ENCODE measurements around the gene SSH3. TPM values are rescaled to one million over a fixed set of nuclear protein-coding genes. Genes with fewer than 3 reads are reported as not detected.

Gene SSH3
- total RNA-seq, 1 experiment from 2014 or later = 180 TPM

GRCh38 chr11:67278939-67279588, 24.3 kb upstream of the SSH3 start:
- no peak for DNase-seq (ENCODE audit: low spot score)

DNA sequence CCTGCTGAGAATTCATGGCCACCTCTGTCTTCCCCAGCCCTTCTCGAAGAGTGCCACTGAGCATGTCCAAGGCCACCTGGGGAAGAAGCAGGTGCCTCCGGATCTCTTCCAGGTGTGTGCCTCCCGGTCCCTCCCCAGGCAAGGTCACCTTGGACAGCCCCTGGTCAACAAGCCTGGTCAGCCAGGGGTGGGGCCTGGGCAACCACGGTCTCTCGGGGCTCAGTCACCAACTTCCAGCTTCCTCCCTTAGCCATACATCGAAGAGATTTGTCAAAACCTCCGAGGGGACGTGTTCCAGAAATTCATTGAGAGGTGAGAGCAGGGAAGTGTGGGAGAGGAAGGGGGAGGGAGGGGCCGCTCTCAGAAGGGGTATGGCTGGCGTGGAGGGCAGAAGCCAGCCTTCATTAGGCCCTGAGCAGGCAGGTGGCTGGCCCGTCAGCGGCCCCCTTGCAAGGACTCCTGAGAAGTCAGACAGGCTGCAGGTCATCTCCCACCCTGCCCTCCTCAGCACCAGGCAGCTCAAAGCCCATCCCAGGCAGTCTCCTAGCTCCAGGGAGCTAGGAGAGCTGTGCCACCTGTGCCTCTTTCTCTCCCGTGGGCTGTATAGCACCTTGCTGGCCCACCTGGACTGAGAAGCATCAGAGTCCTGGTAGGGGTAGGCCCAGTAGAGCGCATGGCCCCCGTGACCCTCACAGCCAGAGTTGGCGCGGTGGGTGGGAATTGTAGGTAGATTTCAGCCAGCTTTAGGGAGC, 23.6 kb upstream of the SSH3 start:
- no peak for DNase-seq (ENCODE audit: low spot score)

GRCh38 chr11:67280341-67280787, 23.0 kb upstream of the SSH3 start:
- no peak for DNase-seq (ENCODE audit: low spot score)

DNA sequence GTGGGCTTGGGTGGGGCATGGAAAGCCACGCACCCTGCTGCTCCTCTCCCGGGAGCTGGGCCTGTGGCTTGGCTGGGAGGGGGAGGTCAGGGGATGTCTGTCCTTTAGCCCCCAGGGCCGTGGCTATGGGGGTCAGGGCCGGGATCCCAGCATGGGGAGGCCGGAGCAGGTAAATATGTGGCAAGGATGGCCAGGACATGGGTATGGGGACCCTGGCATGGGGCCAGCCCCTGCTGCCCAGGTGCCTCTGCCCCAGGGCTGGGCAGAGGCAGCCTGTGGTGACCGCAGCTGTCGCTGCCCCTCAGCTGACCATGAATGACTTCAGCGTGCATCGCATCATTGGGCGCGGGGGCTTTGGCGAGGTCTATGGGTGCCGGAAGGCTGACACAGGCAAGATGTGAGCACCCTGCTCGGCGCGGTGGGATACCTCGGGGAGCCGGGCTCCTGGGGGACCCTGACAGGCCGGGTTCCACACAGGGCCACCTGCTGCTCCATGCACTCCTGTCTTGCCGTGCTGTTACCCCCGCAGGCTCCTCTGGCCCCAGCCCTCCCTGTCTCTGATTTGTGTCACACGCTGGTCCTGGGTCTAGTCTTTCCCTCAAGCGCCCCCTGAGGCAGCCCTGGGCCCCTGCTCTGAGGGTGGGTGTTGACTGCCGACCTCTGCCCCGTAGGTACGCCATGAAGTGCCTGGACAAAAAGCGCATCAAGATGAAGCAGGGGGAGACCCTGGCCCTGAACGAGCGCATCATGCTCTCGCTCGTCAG, 22.4 kb upstream of the SSH3 start:
- DNase-seq (ENCODE audit: low spot score) = no peak

- DNase-seq (ENCODE audit: low spot score) = no peak
These were observed 21.7 kb upstream of the SSH3 start for GRCh38 chr11:67281552-67282150.

DNA sequence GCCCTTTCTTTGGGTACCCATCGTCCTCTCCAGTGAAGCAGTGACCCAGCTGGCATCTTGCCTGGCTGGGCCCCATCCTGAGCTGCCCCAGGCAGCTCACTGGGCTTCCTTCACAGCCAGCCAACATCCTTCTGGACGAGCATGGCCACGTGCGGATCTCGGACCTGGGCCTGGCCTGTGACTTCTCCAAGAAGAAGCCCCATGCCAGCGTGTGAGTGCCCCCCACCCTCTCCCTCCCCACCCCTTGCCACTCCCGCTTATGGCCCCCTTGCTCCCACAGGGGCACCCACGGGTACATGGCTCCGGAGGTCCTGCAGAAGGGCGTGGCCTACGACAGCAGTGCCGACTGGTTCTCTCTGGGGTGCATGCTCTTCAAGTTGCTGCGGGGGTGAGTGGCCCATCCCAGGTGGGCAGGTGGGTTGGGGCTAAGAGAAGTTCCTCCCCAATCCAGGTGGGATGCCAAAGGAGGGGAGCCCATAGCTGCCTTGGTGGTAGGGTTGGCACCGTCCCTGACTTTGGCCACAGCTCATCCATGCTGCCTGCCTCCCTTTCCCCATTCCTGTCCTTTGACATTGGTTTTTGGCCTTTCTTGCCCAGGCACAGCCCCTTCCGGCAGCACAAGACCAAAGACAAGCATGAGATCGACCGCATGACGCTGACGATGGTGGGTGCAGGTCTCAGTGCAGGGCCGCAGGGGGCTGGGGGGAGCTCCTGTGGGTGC, 21.0 kb upstream of the SSH3 start:
- DNase-seq (ENCODE audit: low spot score) = no peak

GRCh38 chr11:67282876-67283371, 20.4 kb upstream of the SSH3 start:
- DNase-seq (ENCODE audit: low spot score) = no peak

- no peak for DNase-seq (ENCODE audit: low spot score)
These were observed 19.8 kb upstream of the SSH3 start for GRCh38 chr11:67283481-67283963.

DNA sequence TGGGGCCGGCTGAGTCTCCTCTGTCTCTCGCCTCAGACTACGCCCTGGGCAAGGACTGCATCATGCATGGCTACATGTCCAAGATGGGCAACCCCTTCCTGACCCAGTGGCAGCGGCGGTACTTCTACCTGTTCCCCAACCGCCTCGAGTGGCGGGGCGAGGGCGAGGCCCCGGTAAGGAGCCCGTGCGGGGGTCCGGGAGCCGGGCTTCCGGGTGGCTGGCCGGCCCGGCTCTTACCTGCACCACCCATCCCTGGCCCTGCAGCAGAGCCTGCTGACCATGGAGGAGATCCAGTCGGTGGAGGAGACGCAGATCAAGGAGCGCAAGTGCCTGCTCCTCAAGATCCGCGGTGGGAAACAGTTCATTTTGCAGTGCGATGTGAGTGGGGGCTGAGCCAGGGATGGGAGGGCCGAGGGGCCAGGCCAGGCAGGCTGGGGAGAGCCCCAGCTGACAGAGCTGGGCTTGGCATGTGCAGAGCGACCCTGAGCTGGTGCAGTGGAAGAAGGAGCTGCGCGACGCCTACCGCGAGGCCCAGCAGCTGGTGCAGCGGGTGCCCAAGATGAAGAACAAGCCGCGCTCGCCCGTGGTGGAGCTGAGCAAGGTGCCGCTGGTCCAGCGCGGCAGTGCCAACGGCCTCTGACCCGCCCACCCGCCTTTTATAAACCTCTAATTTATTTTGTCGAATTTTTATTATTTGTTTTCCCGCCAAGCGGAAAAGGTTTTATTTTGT, 18.4 kb upstream of the SSH3 start:
- no peak for DNase-seq (ENCODE audit: low spot score)

- DNase-seq (ENCODE audit: low spot score) = no peak
These were observed 17.5 kb upstream of the SSH3 start for GRCh38 chr11:67285541-67286498.

- peak; percentile 22 for DNase-seq (ENCODE audit: low spot score)
These were observed 16.6 kb upstream of the SSH3 start for GRCh38 chr11:67286621-67287333.

DNA sequence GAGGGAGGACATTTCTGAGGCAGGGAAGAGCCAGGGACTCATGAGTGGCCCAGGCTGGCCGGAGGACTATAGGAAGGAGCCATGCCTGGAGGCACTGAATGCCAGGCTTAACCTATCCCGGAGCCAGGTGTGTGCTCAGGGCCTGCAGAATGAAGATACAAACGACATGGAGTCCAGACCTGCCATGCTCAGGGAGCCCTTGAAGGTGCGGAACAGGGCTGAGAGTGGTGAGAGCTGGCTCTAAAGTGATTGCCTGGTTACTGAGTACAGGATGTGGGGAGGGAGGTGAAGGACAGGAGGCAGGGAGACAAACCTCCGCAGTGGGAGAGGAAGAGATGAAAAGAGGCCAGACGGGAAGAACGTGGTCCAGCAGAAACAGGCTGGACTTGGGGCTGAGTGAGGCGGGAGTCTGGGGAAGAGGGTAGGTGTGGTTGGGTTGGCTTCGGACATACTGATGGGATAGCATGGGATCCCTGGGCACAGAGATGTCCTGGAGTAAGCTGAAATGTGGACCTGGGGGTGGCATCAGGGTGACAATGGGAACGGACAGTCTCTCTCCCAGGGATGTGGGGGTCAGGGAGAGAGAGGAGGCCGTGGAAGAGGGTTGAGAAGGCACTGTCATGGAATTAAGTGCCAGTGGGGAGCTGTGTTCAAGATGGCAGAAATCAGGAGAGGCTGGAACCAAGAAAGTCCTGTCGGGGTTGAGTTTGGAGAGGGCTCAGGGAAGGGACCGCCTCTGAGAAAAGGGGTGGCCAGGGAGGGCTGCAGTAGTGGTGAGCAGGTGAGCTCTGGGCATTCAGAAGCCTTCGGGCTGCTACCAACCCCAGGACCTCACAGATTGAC, 15.8 kb upstream of the SSH3 start:
- peak; percentile 10 for DNase-seq (ENCODE audit: low spot score)

GRCh38 chr11:67288198-67288451, 15.2 kb upstream of the SSH3 start:
- no peak for DNase-seq (ENCODE audit: low spot score)

GRCh38 chr11:67288452-67289225, 14.7 kb upstream of the SSH3 start:
- DNase-seq (ENCODE audit: low spot score) = peak; percentile 91

DNA sequence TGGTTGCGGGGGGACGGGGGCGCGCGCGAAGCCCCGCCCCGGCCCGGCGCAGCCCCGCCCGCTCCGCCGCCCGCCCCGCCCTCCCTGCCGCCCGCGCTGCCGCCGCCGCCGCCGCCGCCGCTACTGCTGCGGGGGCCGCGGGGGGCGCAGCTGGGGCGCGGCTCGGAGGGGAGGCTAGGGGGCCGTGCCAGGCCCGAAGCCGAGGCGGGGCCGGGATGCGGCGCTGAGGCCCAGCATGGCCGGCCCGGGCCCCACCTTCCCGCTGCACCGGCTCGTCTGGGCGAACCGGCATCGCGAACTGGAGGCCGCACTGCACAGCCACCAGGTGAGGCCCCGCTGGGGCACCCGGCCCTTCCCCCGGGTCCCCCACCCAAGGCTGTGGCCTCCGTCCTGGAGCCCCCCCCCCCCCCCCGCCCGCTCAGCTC, 14.1 kb upstream of the SSH3 start, which contains the start of gene ANKRD13D:
Gene ANKRD13D, plus strand, starts transcription at position 78 of the 425 bp plus-strand sequence. Its CDS starts 158 bp downstream, at position 236.
- DNase-seq (ENCODE audit: low spot score) = no peak

DNA sequence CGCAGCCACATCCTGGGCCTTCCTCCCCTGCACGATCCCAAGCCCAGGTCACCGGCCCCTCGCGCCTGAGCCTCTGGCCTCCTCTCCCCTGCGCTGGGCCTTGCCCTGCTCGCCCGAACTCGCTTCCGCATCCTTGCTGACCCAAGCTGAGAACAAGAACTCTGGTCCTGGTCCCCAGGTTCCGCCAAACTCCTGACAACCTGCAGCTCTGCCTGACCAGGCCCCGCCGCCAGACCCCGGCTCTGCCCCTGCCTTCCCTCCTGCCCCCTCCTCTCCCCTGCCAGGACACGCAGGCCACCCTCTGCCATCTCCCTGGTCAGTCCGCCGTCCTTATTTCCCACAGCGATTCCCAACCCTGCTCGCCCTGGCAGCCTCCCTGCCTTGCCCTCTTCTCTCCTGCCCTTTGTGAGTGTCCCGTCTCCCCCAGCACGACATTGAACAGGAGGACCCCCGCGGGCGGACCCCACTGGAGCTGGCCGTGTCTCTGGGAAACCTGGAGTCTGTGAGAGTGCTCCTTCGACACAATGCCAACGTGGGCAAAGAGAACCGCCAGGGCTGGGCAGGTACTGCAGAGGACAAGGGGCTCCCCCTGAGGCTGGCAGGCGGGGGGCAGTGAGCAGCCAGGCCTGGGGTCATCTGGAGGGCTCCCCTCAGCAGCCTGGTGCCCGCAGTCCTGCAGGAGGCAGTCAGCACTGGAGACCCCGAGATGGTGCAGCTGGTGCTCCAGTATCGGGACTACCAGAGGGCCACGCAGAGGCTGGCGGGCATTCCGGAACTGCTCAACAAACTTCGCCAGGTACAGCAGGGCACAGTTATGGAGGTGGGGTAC, 13.5 kb upstream of the SSH3 start:
- DNase-seq (ENCODE audit: low spot score) = peak; percentile 48
